Left ventricle myocardium inferior (tissue), 1 donor: ENCODE measurements around the gene DDIT4. TPM values are rescaled to one million over a fixed set of nuclear protein-coding genes. Genes with fewer than 3 reads are reported as not detected.
A peak's percentile ranks its signal among the peaks of the same experiment; 100 is the strongest.

Experiments
- DNase-seq: peaks from one replicate; pipeline ENCODE4 v3.0.0-alpha.2; 2020
- H3K27ac ChIP-seq: fragments of 200-600 bp; replicated peaks from 2 replicates; pipeline ENCODE4 v1.8.0; 2021
- H3K27me3 ChIP-seq: fragments of 200-600 bp; 2 replicates; pipeline ENCODE4 v1.8.0; 2021; ENCODE audit warnings: low read depth
- H3K36me3 ChIP-seq: fragments of 200-600 bp; 2 replicates; pipeline ENCODE4 v1.8.0; 2021
- H3K4me1 ChIP-seq: fragments of 200-600 bp; 2 replicates; pipeline ENCODE4 v1.8.0; 2021
- H3K4me3 ChIP-seq: fragments of 200-600 bp; 2 replicates; pipeline ENCODE4 v1.8.0; 2021; ENCODE audit warnings: mild to moderate bottlenecking, moderate library complexity
- H3K9me3 ChIP-seq: fragments of 200-600 bp; replicated peaks from 2 replicates; pipeline ENCODE4 v1.8.0; 2021
- CTCF ChIP-seq: fragments of 200-600 bp; IDR thresholded peaks from 2 replicates; pipeline ENCODE4 v1.8.0; 2021; ENCODE audit warnings: antibody characterized with exemption, mild to moderate bottlenecking, borderline replicate concordance
- intact Hi-C: fragments of 100-400 bp; cut with micrococcal nuclease; formaldehyde crosslinking; loops from one replicate; pipeline ENCODE4 v1.11.0; 2022
- total RNA-seq: library from RNA; stranded (reverse); fragmentation: NEBNext Ultra II Directional; extraction: Animal tissue kit (Norgen Biotek cat#: 25700); gene quantifications from one replicate; pipeline ENCODE4 v1.2.1, GENCODE V29; 2021
- donor health status: DM: no; HTN: yes; CAD: no; lungs with severe emphysema.

DDIT4 gene
- total RNA-seq, 1 donor from 2014 or later = 66.3 TPM

GRCh38 chr10:72308320-72308987, 34.7 kb downstream of the DDIT4 start:
- intact Hi-C loops = no loop called here
- DNase-seq = no peak
- no peak overlapping the region for H3K4me3 ChIP-seq
- no peaks in the 10 kb centered on the region for H3K36me3 ChIP-seq
- no peaks in the 10 kb centered on the region for H3K9me3 ChIP-seq
- TF ChIP-seq CTCF = no peak
- no peaks in the 10 kb centered on the region for H3K27me3 ChIP-seq
- H3K27ac ChIP-seq = peak overlapping the region; percentile 80
- H3K4me1 ChIP-seq = peaks cover 64% of the 10 kb centered on the region

GRCh38 chr10:72309290-72310240, 35.8 kb downstream of the DDIT4 start:
- TF ChIP-seq CTCF = no peak
- peaks cover 67% of the 10 kb centered on the region for H3K4me1 ChIP-seq
- H3K4me3 ChIP-seq = no peak overlapping the region
- no peaks in the 10 kb centered on the region for H3K27me3 ChIP-seq
- DNase-seq = peak; percentile 70
- H3K36me3 ChIP-seq = no peaks in the 10 kb centered on the region
- no peaks in the 10 kb centered on the region for H3K9me3 ChIP-seq
- intact Hi-C loops = no loop called here
- H3K27ac ChIP-seq = peak overlapping the region; percentile 80

- peak overlapping the region; percentile 80 for H3K27ac ChIP-seq
- peaks cover 72% of the 10 kb centered on the region for H3K4me1 ChIP-seq
- no peaks in the 10 kb centered on the region for H3K27me3 ChIP-seq
- DNase-seq = no peak
- H3K9me3 ChIP-seq = no peaks in the 10 kb centered on the region
- no peak for TF ChIP-seq CTCF
- intact Hi-C loops = no loop called here
- no peak overlapping the region for H3K4me3 ChIP-seq
- no peaks in the 10 kb centered on the region for H3K36me3 ChIP-seq
Measured at GRCh38 chr10:72310241-72310633, 36.5 kb downstream of the DDIT4 start.

- H3K36me3 ChIP-seq = no peaks in the 10 kb centered on the region
- peaks cover 72% of the 10 kb centered on the region for H3K4me1 ChIP-seq
- no peak for TF ChIP-seq CTCF
- no peaks in the 10 kb centered on the region for H3K9me3 ChIP-seq
- intact Hi-C loops = no loop called here
- H3K27me3 ChIP-seq = no peaks in the 10 kb centered on the region
- H3K27ac ChIP-seq = peak overlapping the region; percentile 80
- no peak for DNase-seq
- H3K4me3 ChIP-seq = no peak overlapping the region
Measured at GRCh38 chr10:72310636-72311035, 36.9 kb downstream of the DDIT4 start.

- Histone ChIP-seq H3K4me3 (no peak overlapping the region), H3K36me3 (no peaks in the 10 kb centered on the region), H3K4me1 (peaks cover 72% of the 10 kb centered on the region), H3K27me3 (no peaks in the 10 kb centered on the region), H3K9me3 (no peaks in the 10 kb centered on the region), H3K27ac (no peak overlapping the region)
- intact Hi-C loops = no loop called here
- DNase-seq = no peak
- TF ChIP-seq CTCF = no peak
Measured at GRCh38 chr10:72311667-72312066, 37.9 kb downstream of the DDIT4 start.
